Activated naive CD8-positive, alpha-beta T cell treated with anti-CD3 and anti-CD28 coated beads, Interleukin-2, amount 10 ng/mL, durations not matched to agents 7 days and 5 days (primary cell): ENCODE data around the gene UBASH3A. TPM values are rescaled to one million over a fixed set of nuclear protein-coding genes. Genes with fewer than 3 reads are reported as not detected.

ENCODE experiments used
- ATAC-seq: fragments of 150-1000 bp; cut with Tn5 transposase; one replicate; pipeline ENCODE4 v1.10.0; 2021; ENCODE audit warnings: low read depth, moderate library complexity
- POLR2A ChIA-PET: fragments of 350-600 bp; sonication (Branson Sonifier 250); formaldehyde crosslinking; loops from one replicate; lab custom pipeline; 2021; ENCODE audit warnings: antibody characterized with exemption; lab: Charles Lee
- DNase-seq: peaks from one replicate; pipeline ENCODE4 v3.0.0; 2021
- H3K27ac Mint-ChIP-seq: one replicate; pipeline ENCODE4 v1.8.0; 2022; ENCODE audit warnings: mild to moderate bottlenecking, mixed read lengths
- H3K27me3 Mint-ChIP-seq: one replicate; pipeline ENCODE4 v1.8.0; 2022; ENCODE audit warnings: mild to moderate bottlenecking, moderate library complexity, mixed read lengths
- H3K36me3 Mint-ChIP-seq: one replicate; pipeline ENCODE4 v1.8.0; 2021; ENCODE audit warnings: mild to moderate bottlenecking, mixed read lengths
- H3K4me1 Mint-ChIP-seq: one replicate; pipeline ENCODE4 v1.8.0; 2021; ENCODE audit warnings: mixed read lengths
- H3K4me3 Mint-ChIP-seq: one replicate; pipeline ENCODE4 v1.8.0; 2022; ENCODE audit warnings: mild to moderate bottlenecking, moderate library complexity, mixed read lengths
- H3K9me3 Mint-ChIP-seq: one replicate; pipeline ENCODE4 v1.8.0; 2021; ENCODE audit warnings: mixed read lengths
- total RNA-seq, 2 experiments: library from RNA; stranded (reverse); gene quantifications; one replicate each; pipeline ENCODE4 v1.2.3, GENCODE V29; 2021

Gene UBASH3A
- total RNA-seq, 2 experiments from 2014 or later: 77.8 to 80.2 TPM

DNA sequence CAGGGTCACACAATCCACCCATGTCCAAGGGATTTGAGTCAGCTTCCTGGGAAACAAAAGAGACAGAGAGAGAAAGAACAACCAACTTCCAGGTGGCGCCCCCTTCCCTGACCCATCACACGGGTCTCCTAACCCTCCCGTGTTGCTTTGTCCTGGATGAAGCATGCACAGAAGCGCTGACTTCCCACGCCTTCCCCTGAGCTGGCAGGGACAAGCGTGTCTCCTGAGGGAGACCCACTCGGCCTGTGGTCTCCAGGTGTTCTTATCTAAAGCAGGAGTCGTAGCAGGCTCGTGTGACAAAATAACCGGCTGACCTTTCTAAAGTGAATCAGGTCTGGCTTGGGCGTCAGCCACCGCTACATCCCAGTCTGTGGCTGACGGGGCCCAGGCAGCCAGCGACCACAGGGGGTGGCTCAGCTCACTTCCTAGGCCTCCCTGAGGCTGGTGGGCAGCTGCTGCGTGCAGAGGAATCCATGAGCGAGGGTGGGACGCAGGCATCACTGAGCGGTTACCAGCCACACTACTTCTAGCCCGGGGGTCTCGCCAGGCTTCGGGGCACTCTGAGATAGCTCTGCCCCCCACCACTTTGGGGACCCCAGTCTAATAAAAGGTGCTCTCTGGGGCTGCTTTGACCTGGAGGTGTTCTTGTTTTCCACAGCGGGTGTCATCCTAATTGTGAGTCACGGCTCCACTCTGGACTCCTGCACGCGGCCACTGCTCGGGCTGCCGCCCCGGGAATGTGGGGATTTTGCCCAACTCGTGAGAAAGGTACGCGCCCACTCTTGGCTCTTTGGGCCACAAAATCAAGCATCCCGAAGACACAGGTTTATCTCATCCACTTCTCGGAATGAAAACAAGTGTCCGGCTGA is 40.4 kb downstream of the UBASH3A start:
- POLR2A ChIA-PET: interaction anchor here (0.8 kb wide), 1 partner anchor 57 kb away, joined by 3 read pairs; no protein-coding TSS in a partner anchor
- Mint-ChIP-seq H3K36me3 (peaks cover 40% of the 10 kb centered on the region), H3K9me3 (no peaks in the 10 kb centered on the region), H3K27me3 (no peaks in the 10 kb centered on the region), H3K27ac (no peak overlapping the region), H3K4me3 (no peak overlapping the region), H3K4me1 (peaks cover 20% of the 10 kb centered on the region)
- ATAC-seq: no peak
- no peak for DNase-seq

DNA sequence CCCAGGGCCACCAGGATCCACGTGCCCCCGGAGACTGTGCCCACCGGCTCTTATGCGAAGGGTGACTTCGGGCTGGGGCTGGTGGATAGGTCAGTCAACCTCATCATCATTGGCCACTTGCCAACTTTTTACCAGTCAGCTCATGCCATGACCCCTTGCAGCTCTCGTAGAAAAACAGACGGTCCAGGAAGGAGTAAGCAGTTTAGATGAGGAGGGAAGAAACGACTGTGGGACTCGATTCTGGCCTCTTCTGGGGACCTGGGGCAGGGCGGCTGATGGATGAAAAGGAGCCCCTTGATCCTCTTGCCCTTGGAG is 41.0 kb downstream of the UBASH3A start:
- Mint-ChIP-seq H3K4me3 (no peak overlapping the region), H3K27ac (no peak overlapping the region), H3K9me3 (no peaks in the 10 kb centered on the region), H3K36me3 (peaks cover 34% of the 10 kb centered on the region), H3K27me3 (no peaks in the 10 kb centered on the region), H3K4me1 (peaks cover 16% of the 10 kb centered on the region)
- DNase-seq (no peak), ATAC-seq (no peak)
- POLR2A ChIA-PET: interaction anchor here (0.8 kb wide), 1 partner anchor 58 kb away, joined by 3 read pairs; no protein-coding TSS in a partner anchor

DNA sequence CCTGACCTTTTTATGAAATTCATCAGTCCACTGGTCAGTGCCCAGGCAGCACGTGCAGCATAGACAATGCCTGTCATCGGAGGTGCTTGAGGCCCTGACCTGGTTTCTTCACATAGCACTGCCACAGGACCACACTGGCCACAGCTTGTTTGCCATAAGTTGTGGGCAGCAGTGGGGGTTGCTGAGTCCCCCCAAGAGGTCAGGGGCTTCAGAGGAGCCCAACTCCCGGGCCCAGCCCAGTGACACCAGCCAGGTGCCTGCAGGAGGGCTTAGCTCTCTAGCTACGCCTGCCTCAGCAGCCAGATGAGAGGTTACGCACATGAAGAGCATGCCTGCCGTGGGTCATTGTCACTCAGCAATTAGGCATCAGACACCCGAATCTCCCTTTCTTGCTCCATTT is 41.6 kb downstream of the UBASH3A start:
- H3K27ac Mint-ChIP-seq: no peak overlapping the region
- peaks cover 18% of the 10 kb centered on the region for H3K4me1 Mint-ChIP-seq
- no peak overlapping the region for H3K4me3 Mint-ChIP-seq
- no peaks in the 10 kb centered on the region for H3K27me3 Mint-ChIP-seq
- H3K36me3 Mint-ChIP-seq: peaks cover 29% of the 10 kb centered on the region
- DNase-seq (no peak), ATAC-seq (no peak)
- H3K9me3 Mint-ChIP-seq: no peaks in the 10 kb centered on the region
- POLR2A ChIA-PET: interaction anchor here (0.8 to 1.1 kb wide), 2 partner anchors 24 to 42 kb away, joined by 3 to 5 read pairs; partner anchors contain the start of gene UBASH3A

DNA sequence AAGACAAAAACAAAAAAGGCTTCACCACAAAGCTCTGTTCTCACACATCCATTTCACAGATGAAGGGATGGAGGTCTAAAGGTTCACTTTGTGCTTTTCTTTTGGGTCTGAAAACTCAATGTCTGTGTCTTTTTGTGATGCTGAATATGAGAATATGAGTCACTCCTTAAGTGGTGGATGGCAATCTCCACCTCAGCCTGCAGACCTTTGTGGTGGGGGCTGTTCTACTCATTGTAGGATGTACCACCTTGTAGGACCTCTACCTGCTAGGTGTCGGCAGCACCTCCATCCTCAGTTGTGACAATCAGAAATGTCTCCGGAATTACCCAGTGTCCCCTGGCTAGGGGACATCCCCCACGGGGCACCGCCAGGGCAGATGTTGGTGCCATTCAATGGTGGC is 42.8 kb downstream of the UBASH3A start:
- Mint-ChIP-seq H3K4me3 (no peak overlapping the region), H3K9me3 (no peaks in the 10 kb centered on the region), H3K4me1 (peaks cover 23% of the 10 kb centered on the region), H3K36me3 (peaks cover 20% of the 10 kb centered on the region), H3K27ac (peak overlapping the region; percentile 8), H3K27me3 (no peaks in the 10 kb centered on the region)
- DNase-seq (no peak), ATAC-seq (no peak)
- POLR2A ChIA-PET: interaction anchor here (1.1 kb wide), 1 partner anchor 25 kb away, joined by 5 read pairs; no protein-coding TSS in a partner anchor

DNA sequence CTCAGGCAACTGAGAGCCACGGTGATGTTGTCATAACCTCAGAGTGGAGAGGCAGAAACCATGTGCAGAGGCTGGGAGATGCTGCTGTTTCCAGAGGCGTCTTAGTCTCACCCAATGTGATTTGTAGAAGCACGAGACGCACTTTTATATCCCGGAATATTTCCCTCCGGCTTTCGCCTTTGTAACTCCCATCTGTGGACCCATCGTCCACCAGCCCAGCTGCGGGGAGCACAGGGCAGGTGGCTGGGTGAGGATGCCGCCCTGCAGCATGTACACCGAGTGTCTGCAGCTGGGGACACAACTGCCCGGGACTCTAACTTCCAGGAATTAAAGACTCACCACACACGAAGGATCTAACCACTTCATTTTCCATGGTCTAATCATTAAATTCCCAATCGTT is 43.5 kb downstream of the UBASH3A start:
- POLR2A ChIA-PET: no interaction called here
- Mint-ChIP-seq H3K27me3 (no peaks in the 10 kb centered on the region), H3K9me3 (no peaks in the 10 kb centered on the region), H3K4me3 (no peak overlapping the region), H3K27ac (no peak overlapping the region), H3K36me3 (peaks cover 16% of the 10 kb centered on the region), H3K4me1 (peaks cover 23% of the 10 kb centered on the region)
- no peak for DNase-seq
- ATAC-seq: no peak

DNA sequence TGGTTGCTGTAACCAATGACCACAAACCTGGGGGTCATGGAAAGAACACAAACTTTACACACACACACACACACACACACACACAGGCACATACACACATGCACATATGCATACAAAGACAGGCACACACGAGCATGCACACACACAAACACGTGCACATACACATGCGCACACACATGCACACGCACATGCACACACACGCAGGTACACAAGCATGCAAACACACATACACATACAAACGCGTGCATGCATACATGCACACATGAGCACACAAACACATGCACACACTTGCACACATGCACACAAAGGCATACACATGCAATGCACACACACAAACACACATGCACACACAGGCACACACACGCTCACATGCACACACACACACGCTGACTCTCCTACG is 44.0 kb downstream of the UBASH3A start:
- H3K27me3 Mint-ChIP-seq: no peaks in the 10 kb centered on the region
- H3K4me1 Mint-ChIP-seq: peaks cover 23% of the 10 kb centered on the region
- H3K27ac Mint-ChIP-seq: peak overlapping the region; percentile 56
- POLR2A ChIA-PET: interaction anchor here (1.5 kb wide), 1 partner anchor 44 kb away, joined by 7 read pairs; the partner anchor contains the start of gene UBASH3A
- no peaks in the 10 kb centered on the region for H3K9me3 Mint-ChIP-seq
- ATAC-seq (no peak), DNase-seq (no peak)
- no peak overlapping the region for H3K4me3 Mint-ChIP-seq
- peaks cover 15% of the 10 kb centered on the region for H3K36me3 Mint-ChIP-seq

DNA sequence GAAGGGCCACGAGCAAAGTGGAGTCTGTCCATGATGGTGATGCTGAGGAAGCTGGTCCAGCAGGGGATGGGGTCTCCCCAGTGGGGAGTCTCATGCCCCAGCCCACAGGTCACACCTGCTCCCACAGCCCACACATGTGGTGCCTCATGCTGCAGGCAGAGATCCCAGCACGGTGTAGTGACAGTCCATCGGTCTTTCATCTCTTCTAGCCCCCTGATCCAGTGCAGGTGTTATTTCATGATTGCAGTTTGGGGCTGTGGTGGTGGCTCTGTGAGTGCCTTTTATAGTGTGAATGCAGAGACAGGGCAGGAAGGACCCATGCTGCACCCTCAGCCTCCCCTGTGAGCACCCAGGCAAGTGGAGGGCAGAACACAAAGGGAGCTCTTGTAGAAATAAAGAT is 45.0 kb downstream of the UBASH3A start:
- ATAC-seq: no peak
- H3K36me3 Mint-ChIP-seq: peaks cover 15% of the 10 kb centered on the region
- POLR2A ChIA-PET: interaction anchor here (1.5 kb wide), 1 partner anchor 45 kb away, joined by 7 read pairs; the partner anchor contains the start of gene UBASH3A

DNA sequence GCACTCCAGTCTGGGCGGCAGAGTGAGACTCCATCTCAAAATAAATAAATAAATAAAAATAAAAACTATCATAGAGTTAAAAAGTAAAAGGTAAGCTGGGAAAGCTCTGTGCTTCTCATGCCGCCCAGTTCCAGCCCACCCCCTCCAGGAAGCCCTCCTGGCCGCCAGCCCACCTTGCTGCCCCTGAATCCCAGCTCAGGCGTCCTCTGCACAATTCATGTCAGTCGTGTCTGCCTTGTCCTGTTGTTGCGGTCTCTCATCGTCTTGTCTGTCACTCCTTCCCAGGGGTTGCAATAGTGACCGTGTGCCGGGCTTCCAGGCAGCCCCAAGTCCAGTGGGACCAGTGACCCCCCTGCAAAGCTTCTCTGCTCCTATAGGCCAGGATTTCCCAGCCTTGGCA is 48.2 kb downstream of the UBASH3A start:
- Mint-ChIP-seq H3K4me3 (no peak overlapping the region), H3K9me3 (no peaks in the 10 kb centered on the region), H3K27me3 (no peaks in the 10 kb centered on the region), H3K27ac (no peak overlapping the region), H3K36me3 (peaks cover 8% of the 10 kb centered on the region), H3K4me1 (peaks cover 32% of the 10 kb centered on the region)
- ATAC-seq: no peak
- DNase-seq: no peak
- POLR2A ChIA-PET: no interaction called here

More for the DNA sequence above, 45.0 kb downstream of the UBASH3A start:
- Mint-ChIP-seq H3K27ac (peak overlapping the region; percentile 17), H3K9me3 (no peaks in the 10 kb centered on the region), H3K27me3 (no peaks in the 10 kb centered on the region), H3K4me1 (peaks cover 26% of the 10 kb centered on the region), H3K4me3 (no peak overlapping the region)
- DNase-seq: no peak

DNA sequence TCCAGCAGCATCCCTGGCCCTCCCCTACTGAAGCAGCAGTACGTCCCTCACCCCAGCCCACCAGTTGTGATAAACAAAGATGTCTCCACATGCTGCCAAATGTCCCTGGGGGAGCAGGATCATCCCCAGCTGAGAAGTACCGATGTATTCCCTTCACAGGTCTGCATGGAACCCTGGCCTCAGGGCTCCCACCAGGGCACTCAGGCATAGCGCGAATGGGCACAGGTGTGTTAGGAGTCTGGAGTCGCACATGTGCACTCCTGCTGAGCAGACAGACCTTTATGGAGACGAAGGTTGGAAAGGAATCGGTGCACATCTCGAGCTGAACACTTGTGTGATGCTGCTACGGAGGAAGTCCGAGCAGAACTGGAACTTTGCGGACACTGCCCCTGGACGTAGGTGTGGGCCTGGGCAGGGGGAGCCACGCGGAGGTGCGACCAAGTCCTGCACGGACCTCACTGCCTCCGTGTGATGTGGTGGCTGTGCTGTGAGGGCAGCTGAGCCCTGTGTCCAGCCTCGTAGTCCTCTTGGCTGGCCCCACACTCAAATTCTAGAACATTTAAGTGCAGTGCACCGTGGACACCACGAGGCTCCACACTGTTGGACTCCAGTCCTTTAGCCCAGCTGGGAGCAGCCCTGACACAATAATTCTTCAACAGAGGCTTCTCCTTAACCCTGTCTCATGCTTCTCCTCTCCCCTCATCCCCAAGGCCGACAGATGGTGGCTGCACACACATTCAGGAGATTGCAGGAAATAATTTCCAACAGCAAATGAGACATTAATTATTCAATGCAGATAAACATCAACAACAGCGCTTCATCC is 48.9 kb downstream of the UBASH3A start:
- POLR2A ChIA-PET: interaction anchor here (0.6 kb wide), 1 partner anchor 11 kb away, joined by 3 read pairs; no protein-coding TSS in a partner anchor
- no peak for ATAC-seq

DNA sequence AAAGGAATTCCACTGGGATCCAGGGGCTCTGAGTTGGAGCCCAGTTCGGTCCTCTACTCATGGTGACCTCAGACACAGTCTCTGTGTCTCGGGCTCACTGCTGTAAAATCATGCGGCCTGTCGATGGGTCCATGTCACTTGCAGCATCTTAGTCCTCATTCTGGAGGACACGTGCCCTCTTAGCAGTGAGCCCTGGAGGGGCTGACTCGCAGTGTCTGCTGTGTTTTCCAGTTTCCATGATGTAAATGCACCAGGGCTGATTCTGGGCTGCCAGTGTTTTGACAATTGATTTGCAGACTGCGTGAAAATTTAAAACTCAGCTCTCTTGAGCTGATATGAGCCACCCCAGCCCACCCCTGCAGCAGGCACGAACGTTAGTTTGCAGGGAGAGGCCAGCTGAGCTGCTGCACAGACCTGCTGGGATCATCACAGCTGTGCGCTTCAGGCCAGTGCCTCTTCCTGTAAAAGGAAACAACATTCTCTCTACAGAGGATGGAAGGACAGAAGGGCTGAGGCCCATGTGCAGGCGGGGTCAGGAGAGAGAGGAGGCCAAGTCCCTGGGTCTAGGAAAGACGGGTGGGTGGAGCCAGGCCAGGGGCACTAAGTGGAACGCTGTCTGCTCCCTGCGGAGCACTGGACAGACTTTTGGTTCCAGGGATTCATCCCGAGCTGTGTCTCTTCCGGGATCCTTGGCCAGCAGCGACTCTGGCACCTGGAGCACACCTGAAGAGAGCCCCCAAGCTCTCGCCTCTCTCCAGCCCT is 49.7 kb downstream of the UBASH3A start:
- Mint-ChIP-seq H3K27me3 (no peaks in the 10 kb centered on the region), H3K4me1 (peaks cover 32% of the 10 kb centered on the region), H3K4me3 (no peak overlapping the region), H3K36me3 (no peaks in the 10 kb centered on the region), H3K9me3 (no peaks in the 10 kb centered on the region), H3K27ac (no peak overlapping the region)
- ATAC-seq (no peak), DNase-seq (no peak)
- POLR2A ChIA-PET: interaction anchor here (0.6 kb wide), 1 partner anchor 10 kb away, joined by 3 read pairs; no protein-coding TSS in a partner anchor

More for the DNA sequence above, 48.9 kb downstream of the UBASH3A start:
- Mint-ChIP-seq H3K4me1 (peaks cover 32% of the 10 kb centered on the region), H3K4me3 (no peak overlapping the region), H3K9me3 (no peaks in the 10 kb centered on the region), H3K27ac (no peak overlapping the region), H3K27me3 (no peaks in the 10 kb centered on the region), H3K36me3 (peaks cover 6% of the 10 kb centered on the region)
- DNase-seq: no peak

DNA sequence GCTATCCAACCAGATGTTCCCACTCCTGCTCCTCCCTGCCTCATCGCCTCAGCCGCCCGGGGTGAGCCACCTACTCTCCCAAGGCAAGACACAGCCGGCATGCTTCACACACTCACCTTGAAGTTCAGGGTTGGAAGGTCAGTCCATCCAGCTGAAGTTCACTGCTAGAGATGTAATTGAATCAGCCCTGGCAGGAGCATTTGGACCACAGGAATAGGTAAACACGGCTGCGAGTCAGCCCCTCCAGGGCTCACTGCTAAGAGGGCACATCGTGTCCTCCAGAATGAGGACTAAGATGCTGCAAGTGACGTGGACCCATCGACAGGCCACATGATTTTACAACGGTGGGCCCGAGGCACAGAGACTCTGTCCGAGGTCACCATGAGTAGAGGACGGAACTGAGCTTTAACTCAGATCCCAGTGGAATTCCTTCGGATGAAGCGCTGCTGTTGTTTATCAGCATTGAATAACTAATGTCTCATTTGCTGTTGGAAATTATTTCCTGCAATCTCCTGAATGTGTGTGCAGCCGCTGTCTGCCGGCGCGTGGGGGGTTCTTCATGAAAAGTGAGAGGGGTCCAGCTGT is 50.4 kb downstream of the UBASH3A start:
- H3K9me3 Mint-ChIP-seq: no peaks in the 10 kb centered on the region
- no peak overlapping the region for H3K27ac Mint-ChIP-seq
- H3K36me3 Mint-ChIP-seq: no peaks in the 10 kb centered on the region
- POLR2A ChIA-PET: no interaction called here
- H3K4me1 Mint-ChIP-seq: peaks cover 28% of the 10 kb centered on the region
- DNase-seq (no peak), ATAC-seq (no peak)
- H3K4me3 Mint-ChIP-seq: no peak overlapping the region
- no peaks in the 10 kb centered on the region for H3K27me3 Mint-ChIP-seq

DNA sequence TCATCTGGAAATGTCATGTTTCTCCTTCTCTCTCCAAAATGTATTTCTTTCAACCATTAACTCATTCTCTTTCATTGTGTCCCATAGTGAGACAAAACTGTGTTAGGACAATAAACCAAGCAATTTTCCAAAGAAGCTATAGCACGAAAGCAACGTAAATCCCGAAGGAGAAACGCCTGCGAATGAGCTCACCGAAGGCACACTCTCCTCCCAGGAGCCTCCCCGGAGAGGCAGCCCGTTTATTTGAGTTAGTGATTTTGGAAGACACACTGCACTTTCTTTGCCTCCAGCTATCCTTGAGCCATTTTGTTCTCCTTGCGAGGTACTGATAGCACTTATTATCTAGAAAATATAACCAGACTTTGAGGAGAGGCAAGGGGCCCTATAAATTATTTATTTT is 51.1 kb downstream of the UBASH3A start:
- ATAC-seq: no peak
- H3K27ac Mint-ChIP-seq: no peak overlapping the region
- no peaks in the 10 kb centered on the region for H3K27me3 Mint-ChIP-seq
- DNase-seq: no peak
- H3K36me3 Mint-ChIP-seq: no peaks in the 10 kb centered on the region
- H3K4me1 Mint-ChIP-seq: peaks cover 25% of the 10 kb centered on the region
- POLR2A ChIA-PET: no interaction called here
- no peaks in the 10 kb centered on the region for H3K9me3 Mint-ChIP-seq
- H3K4me3 Mint-ChIP-seq: no peak overlapping the region
